Neuronal stem cell (in vitro differentiated cells): ENCODE data around the gene ZNF747.

ENCODE experiments used
- DNase-seq: peaks from one replicate; pipeline ENCODE4 v3.0.0-alpha.2; 2013; ENCODE audit warnings: low spot score
- H2AFZ ChIP-seq: one replicate; pipeline ENCODE4 v1.6.1; 2013; ENCODE audit warnings: mild to moderate bottlenecking, low read length, inconsistent platforms
- H2AK5ac ChIP-seq: 2 replicates; pipeline ENCODE4 v1.6.1; 2013; ENCODE audit warnings: low read depth, mild to moderate bottlenecking, inconsistent platforms, low read length, moderate library complexity, mixed read lengths
- H2BK120ac ChIP-seq: 2 replicates; pipeline ENCODE4 v1.6.1; 2013; ENCODE audit warnings: low read depth, mild to moderate bottlenecking, inconsistent platforms, low read length, moderate library complexity, mixed read lengths
- H2BK12ac ChIP-seq: one replicate; pipeline ENCODE4 v1.6.1; 2013; ENCODE audit warnings: low read length, inconsistent platforms
- H2BK15ac ChIP-seq: 2 replicates; pipeline ENCODE4 v1.6.1; 2013; ENCODE audit warnings: mild to moderate bottlenecking, low read length, inconsistent platforms, mixed read lengths
- H2BK5ac ChIP-seq: one replicate; pipeline ENCODE4 v1.6.1; 2013; ENCODE audit warnings: inconsistent platforms, mild to moderate bottlenecking, low read length, moderate library complexity
- H3K14ac ChIP-seq: one replicate; pipeline ENCODE4 v1.6.1; 2013; ENCODE audit warnings: low read length, inconsistent platforms
- H3K18ac ChIP-seq: 2 replicates; pipeline ENCODE4 v1.6.1; 2013; ENCODE audit warnings: low read length, inconsistent platforms
- H3K23ac ChIP-seq: 2 replicates; pipeline ENCODE4 v1.6.1; 2013; ENCODE audit warnings: low read depth, mild to moderate bottlenecking, mixed read lengths, low read length, inconsistent platforms; ENCODE audit not compliant: poor library complexity
- H3K27ac ChIP-seq: replicated peaks from 3 replicates; pipeline ENCODE4 v1.5.1; 2013; ENCODE audit warnings: low read length, inconsistent platforms
- H3K27me3 ChIP-seq, 3 experiments: 2 replicates each; pipeline ENCODE4 v1.6.1; 2013; ENCODE audit warnings: low read length in 3 of 3, mild to moderate bottlenecking in 2 of 3, inconsistent platforms in 1 of 3, low read depth in 1 of 3, mixed read lengths in 1 of 3, moderate library complexity in 1 of 3; ENCODE audit not compliant: control insufficient read depth in 3 of 3, insufficient read depth in 3 of 3
- H3K36me3 ChIP-seq, 2 donors: replicated peaks in 1 of 2; 2 replicates each; pipeline ENCODE4 v1.6.1; 2013; ENCODE audit warnings: low read length in 2 of 2; ENCODE audit not compliant: control insufficient read depth in 2 of 2, insufficient read depth in 2 of 2
- H3K4ac ChIP-seq: 2 replicates; pipeline ENCODE4 v1.6.1; 2013; ENCODE audit warnings: inconsistent platforms, mild to moderate bottlenecking, low read length, moderate library complexity
- H3K4me1 ChIP-seq, 2 donors: 1 replicate in 1 of 2; 2 replicates in 1 of 2; pipeline ENCODE4 v1.6.1; 2013; ENCODE audit warnings: low read length in 2 of 2, low read depth in 1 of 2; ENCODE audit not compliant: control insufficient read depth in 2 of 2, insufficient read depth in 1 of 2
- H3K4me2 ChIP-seq: one replicate; pipeline ENCODE4 v1.6.1; 2013; ENCODE audit warnings: mild to moderate bottlenecking, low read length, inconsistent platforms; ENCODE audit not compliant: insufficient read depth, poor library complexity, severe bottlenecking
- H3K4me3 ChIP-seq, 2 donors: 2 replicates each; pipeline ENCODE4 v1.5.1; 2013; ENCODE audit warnings: low read length in 2 of 2, mild to moderate bottlenecking in 2 of 2, inconsistent platforms in 1 of 2, moderate library complexity in 1 of 2
- H3K79me1 ChIP-seq: one replicate; pipeline ENCODE4 v1.6.1; 2013; ENCODE audit warnings: low read depth, mild to moderate bottlenecking, inconsistent platforms, low read length, moderate library complexity
- H3K9ac ChIP-seq: one replicate; pipeline ENCODE4 v1.6.1; 2013; ENCODE audit warnings: mild to moderate bottlenecking, low read depth, low read length, inconsistent platforms; ENCODE audit not compliant: poor library complexity
- H3K9me3 ChIP-seq, 2 donors: replicated peaks in 1 of 2; 2 replicates each; pipeline versions ENCODE3 to v1.6.1; 2013; ENCODE audit warnings: low read length in 2 of 2, mild to moderate bottlenecking in 2 of 2, inconsistent platforms in 1 of 2, low read depth in 1 of 2, mixed read lengths in 1 of 2, moderate library complexity in 1 of 2; ENCODE audit not compliant: control insufficient read depth in 2 of 2, insufficient read depth in 1 of 2
- H4K8ac ChIP-seq: one replicate; pipeline ENCODE4 v1.6.1; 2013; ENCODE audit warnings: low read depth, mild to moderate bottlenecking, inconsistent platforms, low read length, moderate library complexity
- H4K91ac ChIP-seq: one replicate; pipeline ENCODE4 v1.6.1; 2013; ENCODE audit warnings: low read length, low read depth, mild to moderate bottlenecking, inconsistent platforms; ENCODE audit not compliant: poor library complexity
- WGBS, 2 donors: extraction: QIAGEN DNeasy Blood & Tissue Kit; methylation state at CpG; one replicate each; pipeline ENCODE4 v1.1.7; 2013; ENCODE audit warnings: missing lambda C conversion rate in 2 of 2, mixed read lengths in 1 of 2; ENCODE audit not compliant: insufficient read length in 2 of 2, insufficient replicate concordance in 1 of 2; ENCODE audit errors: extremely low coverage in 2 of 2; 5-methylcytosine and 5-hydroxymethylcytosine counted together

ZNF747 gene

DNA sequence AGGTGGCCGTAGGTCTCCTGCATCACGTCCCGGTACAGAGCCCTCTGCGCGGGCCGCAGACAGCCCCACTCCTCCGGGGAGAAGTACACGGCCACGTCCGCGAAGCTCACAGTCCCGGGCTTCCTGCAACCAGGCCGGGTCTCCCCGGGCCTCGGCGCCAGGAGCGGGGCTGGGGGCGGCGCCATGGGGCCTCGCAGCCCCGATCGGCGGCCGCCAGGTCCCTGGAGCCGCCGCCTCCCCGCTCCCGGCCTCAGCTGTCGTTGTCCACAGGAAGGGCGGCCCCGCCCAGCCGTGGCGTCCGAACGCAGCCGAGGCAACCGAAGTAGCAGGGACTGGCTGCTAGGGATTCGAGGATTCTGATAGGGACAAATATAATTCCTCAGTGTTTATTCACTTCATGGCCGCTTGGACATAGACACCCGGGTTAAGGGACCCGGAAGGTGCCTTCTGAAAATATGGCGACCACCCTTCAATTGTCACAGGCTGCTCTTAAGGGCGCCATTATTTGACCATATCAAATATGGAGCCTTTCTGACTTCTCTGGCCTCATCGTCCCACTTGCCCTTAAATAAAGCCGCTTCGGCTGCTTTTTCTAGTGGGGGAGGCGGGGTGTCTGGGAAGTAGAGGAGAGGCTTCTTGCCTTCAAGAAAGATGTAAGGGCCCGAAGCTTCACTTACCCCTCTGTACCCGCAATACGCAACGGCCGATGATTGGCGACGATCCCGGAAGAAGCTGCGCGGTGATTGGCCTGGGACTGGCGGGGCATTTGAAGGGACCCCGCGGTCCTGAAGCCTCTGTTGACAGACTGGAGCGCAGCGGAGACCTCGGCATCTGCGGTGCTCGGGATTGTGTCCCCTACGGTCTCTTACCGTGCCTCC, 37.0 kb upstream of the ZNF747 start, which contains the start of gene ZNF688:
TSS of gene ZNF688 (minus strand) at position 270 of the 878 bp plus-strand sequence. CDS start at position 185, 85 bp downstream.
- Histone ChIP-seq H4K91ac (peak within 1 kb of the TSS; percentile 100), H3K27ac (peak within 1 kb of the TSS; percentile 96), H3K79me1 (peaks cover 2% of the 10 kb centered on the region), H2BK5ac (peak within 1 kb of the TSS; percentile 97), H3K23ac (peak within 1 kb of the TSS; percentile 89), H3K4me2 (peak within 1 kb of the TSS; percentile 89), H3K9me3 (no peaks in the 10 kb centered on the region), H3K18ac (peak within 1 kb of the TSS; percentile 96), H4K8ac (peak within 1 kb of the TSS; percentile 29), H3K4me1 (peaks cover 0 to 4% of the 10 kb centered on the region in 2 donors), H3K14ac (peak within 1 kb of the TSS; percentile 77), H3K9ac (peak within 1 kb of the TSS; percentile 97), H3K4me3 (peak within 1 kb of the TSS; percentile 88 to 94), H2BK120ac (no peak within 1 kb of the TSS), H3K36me3 (peaks cover 2 to 8% of the 10 kb centered on the region in 2 donors), H2BK15ac (no peak within 1 kb of the TSS), H2BK12ac (no peak within 1 kb of the TSS), H3K4ac (peak within 1 kb of the TSS; percentile 81), H2AFZ (peak within 1 kb of the TSS; percentile 96), H2AK5ac (peak within 1 kb of the TSS; percentile 68), H3K27me3 (no peaks in the 10 kb centered on the region)
- peak; percentile 92 for DNase-seq
- WGBS, 2 donors, result no CpG with 5 or more reads among the region's 67 CpGs

DNA sequence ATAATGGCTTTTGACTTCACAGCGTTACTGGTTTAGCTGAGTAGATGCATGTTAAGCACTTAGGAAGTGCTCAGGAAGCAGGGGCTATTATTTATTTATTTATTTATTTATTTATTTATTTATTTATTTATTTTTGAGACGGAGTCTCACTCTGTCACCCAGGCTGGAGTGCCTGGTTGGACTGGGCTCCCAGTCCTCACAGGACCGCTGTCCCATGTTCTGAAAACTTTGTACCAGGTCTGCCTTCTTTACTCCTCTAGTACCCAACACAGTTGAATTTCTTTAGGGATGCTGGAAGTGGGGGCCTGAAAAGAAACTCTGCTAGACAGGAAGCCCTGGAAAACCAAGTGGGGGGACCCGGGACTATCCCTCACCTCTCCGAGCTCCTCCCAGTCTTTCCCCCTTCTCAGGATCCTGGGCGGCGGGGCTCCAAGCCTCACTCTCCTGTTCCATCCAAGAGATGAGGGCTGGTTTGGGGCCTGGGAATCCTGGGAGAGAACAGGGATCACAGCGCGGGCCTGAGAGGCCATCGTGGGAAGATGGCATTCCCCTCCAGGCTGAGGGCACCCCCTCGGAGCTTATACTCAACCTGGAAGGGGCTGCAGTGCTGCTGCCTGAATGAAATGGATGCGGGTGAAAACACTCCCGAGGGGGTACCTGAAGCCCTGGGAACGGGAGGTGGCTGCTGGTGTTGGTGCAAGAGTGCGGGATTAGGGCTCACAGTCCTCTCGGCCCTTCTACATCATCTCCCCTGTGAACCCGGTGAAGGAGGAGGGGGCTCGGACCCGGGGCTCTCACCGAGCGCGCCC, 36.2 kb upstream of the ZNF747 start:
- H3K27ac ChIP-seq, result peak overlapping the region; percentile 96

DNA sequence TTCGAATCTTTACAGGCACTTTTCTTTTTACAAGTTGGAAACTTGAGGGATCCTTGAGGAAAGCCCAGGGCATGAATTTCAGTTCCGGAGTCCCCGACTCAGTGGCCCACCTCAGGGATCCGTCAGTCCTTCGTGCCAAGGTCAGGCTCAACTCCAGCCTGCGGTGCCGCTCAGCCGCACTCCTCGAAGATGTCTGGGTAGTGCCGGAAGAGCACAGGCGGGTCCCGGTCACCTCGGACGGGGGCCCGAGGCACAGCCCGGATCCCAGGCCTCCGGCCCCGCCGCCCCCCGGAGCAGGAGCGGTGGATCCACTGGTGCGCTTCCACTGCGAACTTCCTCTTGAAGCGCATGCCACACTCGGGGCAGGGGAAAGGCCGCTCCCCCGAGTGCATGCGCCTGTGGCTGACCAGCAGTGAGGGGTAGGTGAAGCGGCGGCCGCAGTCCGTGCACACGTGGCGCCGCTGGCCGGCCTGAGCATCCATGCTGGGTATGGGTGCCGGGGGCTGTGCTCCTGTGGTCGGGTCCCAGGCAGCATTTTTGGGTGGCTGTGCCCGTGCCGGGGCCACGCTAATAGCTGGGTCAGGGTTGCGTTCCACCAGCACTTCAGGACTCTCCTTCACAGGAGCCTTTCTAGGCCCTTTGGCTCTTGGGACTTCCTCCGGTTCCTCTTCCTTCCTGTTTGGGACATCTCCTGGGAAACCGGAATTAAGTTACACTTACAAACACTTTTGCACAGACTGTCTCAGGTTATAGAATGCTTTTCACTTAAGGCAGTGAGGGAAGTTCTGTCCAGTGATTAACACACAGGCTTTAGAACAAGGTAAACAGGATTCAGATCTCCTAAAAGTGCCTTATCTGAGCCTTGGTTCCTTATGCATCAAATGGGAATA, 35.3 kb upstream of the ZNF747 start:
- no peak overlapping the region for H2BK5ac ChIP-seq
- no peak overlapping the region for H2AFZ ChIP-seq
- H3K9me3 ChIP-seq, result peaks cover 0 to 4% of the 10 kb centered on the region in 2 donors
- H3K36me3 ChIP-seq, result peaks cover 0 to 7% of the 10 kb centered on the region in 2 donors
- no peak overlapping the region for H2BK120ac ChIP-seq
- WGBS, 2 donors, result no CpG with 5 or more reads among the region's 44 CpGs
- H3K79me1 ChIP-seq, result peaks cover 5% of the 10 kb centered on the region
- H3K23ac ChIP-seq, result peak overlapping the region; percentile 90
- no peak overlapping the region for H3K4ac ChIP-seq
- H3K4me1 ChIP-seq, result peaks cover 0 to 4% of the 10 kb centered on the region in 2 donors
- H3K4me2 ChIP-seq, result no peak overlapping the region
- H3K27ac ChIP-seq, result no peak overlapping the region
- no peak overlapping the region for H3K14ac ChIP-seq
- peak overlapping the region; percentile 70 for H3K18ac ChIP-seq
- peak overlapping the region; percentile 98 for H2AK5ac ChIP-seq
- no peak for DNase-seq
- H4K91ac ChIP-seq, result no peak overlapping the region
- peak overlapping the region in 1 of 2 donors; percentile 94 for H3K4me3 ChIP-seq
- H3K9ac ChIP-seq, result peak overlapping the region; percentile 25
- H4K8ac ChIP-seq, result no peak overlapping the region
- no peak overlapping the region for H2BK15ac ChIP-seq
- no peak overlapping the region for H2BK12ac ChIP-seq
- H3K27me3 ChIP-seq, result no peaks in the 10 kb centered on the region

More for the DNA sequence above, 36.2 kb upstream of the ZNF747 start:
- H3K27me3 ChIP-seq, result no peaks in the 10 kb centered on the region
- H2AK5ac ChIP-seq, result peak overlapping the region; percentile 68
- peaks cover 5% of the 10 kb centered on the region for H3K79me1 ChIP-seq
- peak overlapping the region; percentile 62 for H3K4me2 ChIP-seq
- no peak overlapping the region for H4K91ac ChIP-seq
- H3K18ac ChIP-seq, result peak overlapping the region; percentile 96
- DNase-seq, result peak; percentile 23
- no peak overlapping the region for H2BK12ac ChIP-seq
- peak overlapping the region; percentile 97 for H3K9ac ChIP-seq
- H3K4me1 ChIP-seq, result peaks cover 0 to 4% of the 10 kb centered on the region in 2 donors
- no peak overlapping the region for H2BK120ac ChIP-seq
- H3K4ac ChIP-seq, result peak overlapping the region; percentile 81
- H3K4me3 ChIP-seq, result peak overlapping the region; percentile 88 to 94
- no peak overlapping the region for H2BK15ac ChIP-seq
- peaks cover 0 to 3% of the 10 kb centered on the region in 2 donors for H3K9me3 ChIP-seq
- H3K23ac ChIP-seq, result peak overlapping the region; percentile 89
- peaks cover under 1 to 7% of the 10 kb centered on the region in 2 donors for H3K36me3 ChIP-seq
- H2AFZ ChIP-seq, result peak overlapping the region; percentile 96
- H2BK5ac ChIP-seq, result peak overlapping the region; percentile 97
- no CpG with 5 or more reads among the region's 22 CpGs for WGBS, 2 donors
- peak overlapping the region; percentile 77 for H3K14ac ChIP-seq
- H4K8ac ChIP-seq, result peak overlapping the region; percentile 29
